KMS-11 (cell line): Measurements from ENCODE around the gene VEPH1.
"Not testable (repeated sequence)": the region's sequence is repeated elsewhere in the genome, so short reads cannot be mapped to it uniquely, and the experiment has no call there.

Experiments
- H2AFZ ChIP-seq: fragments of 200-600 bp; sonication (generic); 2 replicates; pipeline ENCODE4 v1.6.1; 2016; ENCODE audit warnings: antibody characterized with exemption, mixed run types, low read depth
- H3K27ac ChIP-seq: fragments of 200-600 bp; sonication (generic); 2 replicates; pipeline ENCODE4 v1.6.1; 2016; ENCODE audit warnings: mild to moderate bottlenecking, mixed run types
- H3K27me3 ChIP-seq: fragments of 200-600 bp; sonication (generic); 2 replicates; pipeline ENCODE4 v1.6.1; 2017; ENCODE audit warnings: mild to moderate bottlenecking, low read depth, mixed run types, moderate library complexity; ENCODE audit not compliant: insufficient read depth
- H3K36me3 ChIP-seq: fragments of 200-600 bp; sonication (generic); 2 replicates; pipeline ENCODE4 v1.6.1; 2017; ENCODE audit warnings: mild to moderate bottlenecking, mixed run types; ENCODE audit not compliant: insufficient read depth
- H3K4me1 ChIP-seq: fragments of 200-600 bp; sonication (generic); 2 replicates; pipeline ENCODE4 v1.6.1; 2016; ENCODE audit warnings: mild to moderate bottlenecking, low read depth, mixed run types; ENCODE audit not compliant: poor library complexity, severe bottlenecking
- H3K4me2 ChIP-seq: fragments of 200-600 bp; sonication (generic); 2 replicates; pipeline ENCODE4 v1.7.0; 2016; ENCODE audit warnings: mild to moderate bottlenecking, mixed run types
- H3K4me3 ChIP-seq: fragments of 200-600 bp; sonication (generic); IDR thresholded peaks from 2 replicates; pipeline ENCODE4 v1.6.1; 2017; ENCODE audit warnings: low read depth, low read length, mixed read lengths; ENCODE audit not compliant: insufficient read depth
- H3K79me2 ChIP-seq: fragments of 200-600 bp; sonication (generic); 2 replicates; pipeline ENCODE4 v1.6.1; 2016; ENCODE audit warnings: low read depth, mixed run types; ENCODE audit not compliant: insufficient read depth
- H3K9ac ChIP-seq: fragments of 200-600 bp; sonication (generic); 2 replicates; pipeline ENCODE4 v1.6.1; 2016; ENCODE audit warnings: mild to moderate bottlenecking, mixed run types
- H4K20me1 ChIP-seq: fragments of 200-600 bp; sonication (generic); 2 replicates; pipeline ENCODE4 v1.6.1; 2016; ENCODE audit warnings: mild to moderate bottlenecking, mixed run types; ENCODE audit not compliant: insufficient read depth
- CTCF ChIP-seq: fragments of 200-600 bp; sonication (generic); conservative IDR thresholded peaks from 2 replicates; pipeline ENCODE4 v1.6.1; 2017; ENCODE audit warnings: low read depth, mild to moderate bottlenecking, antibody characterized with exemption, low read length, moderate library complexity, mixed read lengths

The VEPH1 gene

GRCh38 chr3:157354254-157354653 is 149.0 kb downstream of the VEPH1 start:
- H3K4me3 ChIP-seq: no peak overlapping the region
- TF ChIP-seq CTCF: no peak
- H3K79me2 ChIP-seq: no peaks in the 10 kb centered on the region
- no peak overlapping the region for H3K9ac ChIP-seq
- no peaks in the 10 kb centered on the region for H4K20me1 ChIP-seq
- H3K4me1 ChIP-seq: no peaks in the 10 kb centered on the region
- H2AFZ ChIP-seq: no peak overlapping the region
- H3K36me3 ChIP-seq: no peaks in the 10 kb centered on the region
- H3K27ac ChIP-seq: no peak overlapping the region
- no peak overlapping the region for H3K4me2 ChIP-seq
- H3K27me3 ChIP-seq: no peaks in the 10 kb centered on the region

- Histone ChIP-seq H3K27ac (no peak overlapping the region), H3K4me1 (no peaks in the 10 kb centered on the region), H3K9ac (no peak overlapping the region), H3K36me3 (no peaks in the 10 kb centered on the region), H2AFZ (no peak overlapping the region), H4K20me1 (no peaks in the 10 kb centered on the region), H3K79me2 (no peaks in the 10 kb centered on the region), H3K27me3 (no peaks in the 10 kb centered on the region), H3K4me2 (no peak overlapping the region), H3K4me3 (no peak overlapping the region)
- no peak for TF ChIP-seq CTCF
These were observed 149.6 kb downstream of the VEPH1 start for GRCh38 chr3:157353652-157354051.

- H3K9ac ChIP-seq: no peak overlapping the region
- H3K36me3 ChIP-seq: no peaks in the 10 kb centered on the region
- H4K20me1 ChIP-seq: no peaks in the 10 kb centered on the region
- H2AFZ ChIP-seq: no peak overlapping the region
- H3K4me1 ChIP-seq: no peaks in the 10 kb centered on the region
- H3K4me2 ChIP-seq: no peak overlapping the region
- no peaks in the 10 kb centered on the region for H3K27me3 ChIP-seq
- H3K79me2 ChIP-seq: no peaks in the 10 kb centered on the region
- TF ChIP-seq CTCF: no peak; the same call in 1 of the 2 replicates
- no peak overlapping the region for H3K4me3 ChIP-seq
- no peak overlapping the region for H3K27ac ChIP-seq
These were observed 151.2 kb downstream of the VEPH1 start for GRCh38 chr3:157351981-157352380.

- not testable (repeated sequence) for H4K20me1 ChIP-seq, H3K27me3 ChIP-seq, H3K36me3 ChIP-seq, H3K9ac ChIP-seq, H3K4me3 ChIP-seq, H3K79me2 ChIP-seq, H3K4me1 ChIP-seq, H2AFZ ChIP-seq, H3K4me2 ChIP-seq, H3K27ac ChIP-seq
These were observed 152.6 kb downstream of the VEPH1 start for GRCh38 chr3:157350651-157351050.

GRCh38 chr3:157348304-157349075 is 154.7 kb downstream of the VEPH1 start:
- H3K27me3 ChIP-seq, H3K4me1 ChIP-seq, H3K9ac ChIP-seq, H3K79me2 ChIP-seq, H3K36me3 ChIP-seq, H2AFZ ChIP-seq, H3K27ac ChIP-seq, H3K4me3 ChIP-seq, H3K4me2 ChIP-seq, H4K20me1 ChIP-seq: not testable (repeated sequence)
